ENCODE measurements around the gene STK32B. TPM values are rescaled to one million over a fixed set of nuclear protein-coding genes. Genes with fewer than 3 reads are reported as not detected.

Gene STK32B
- total and polyA plus RNA-seq, 9 donors: 0.35 to 3.0 (median 1.2) TPM

DNA sequence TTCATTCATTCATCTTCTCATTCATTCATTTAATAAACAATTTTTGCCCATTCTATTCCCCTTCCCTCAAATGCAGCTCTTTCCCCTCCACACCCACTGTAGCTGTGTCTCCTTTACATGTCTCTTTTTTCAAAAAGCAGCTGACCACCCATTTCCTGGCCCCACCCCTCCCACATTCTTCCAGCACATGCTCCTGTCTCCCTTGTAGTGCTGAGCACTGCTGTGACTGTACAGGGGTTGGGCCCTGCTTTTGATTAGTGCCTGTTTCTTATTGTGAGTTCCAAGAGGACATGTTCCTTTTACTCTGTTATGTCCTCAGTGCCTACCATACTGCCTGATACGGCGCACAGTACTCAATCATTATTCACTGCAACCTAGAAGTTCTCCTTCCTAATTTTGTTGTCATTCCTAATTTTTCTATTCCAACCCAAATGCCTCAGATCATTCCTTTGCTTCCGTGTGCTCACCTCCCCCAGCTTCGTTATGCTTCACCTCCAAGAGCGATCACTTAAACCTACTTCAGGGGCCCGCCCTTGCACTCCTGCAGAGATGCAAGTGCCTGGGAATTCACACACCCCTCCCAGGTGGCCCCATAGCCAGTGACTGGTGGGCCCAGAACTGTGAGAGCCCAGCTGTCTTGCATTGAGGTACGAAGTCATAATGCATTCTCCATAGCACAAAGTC is 152.2 kb downstream of the STK32B start:
- 57 to 64% (median 62%) methylated on average over 7 of the region's 7 CpGs for WGBS, 3 donors
- intact Hi-C loops (cut with DNase I): no loop called here
- no peaks in the 10 kb centered on the region for H3K36me3 ChIP-seq
- no peaks in the 10 kb centered on the region for H3K27me3 ChIP-seq
- H3K4me3 ChIP-seq: no peak overlapping the region
- H3K27ac ChIP-seq: no peak overlapping the region
- H3K4me1 ChIP-seq (ENCODE audit: insufficient read depth): no peaks in the 10 kb centered on the region
- TF ChIP-seq POLR2A (IDR thresholded peaks at IDR 0.05): no peak
- no peak for TF ChIP-seq CTCF (IDR thresholded peaks at IDR 0.05)
- no peak for TF ChIP-seq EP300 (IDR thresholded peaks at IDR 0.05)
- no peak for DNase-seq
- no peaks in the 10 kb centered on the region for H3K9me3 ChIP-seq

DNA sequence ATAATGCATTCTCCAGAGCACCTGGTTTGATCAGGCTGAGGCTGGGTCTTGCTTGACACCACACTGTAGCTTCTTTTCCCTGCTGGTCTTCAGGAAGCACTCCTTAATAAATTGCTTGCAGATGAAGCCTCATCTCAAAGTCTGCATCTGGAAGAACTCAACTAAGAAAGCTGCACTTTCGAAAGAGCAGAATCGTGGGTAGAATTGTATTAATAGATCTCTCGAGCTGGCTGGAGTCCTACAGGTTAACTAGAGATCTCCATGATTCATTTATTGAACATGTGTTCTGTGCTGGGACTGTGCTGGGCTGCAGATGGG is 152.7 kb downstream of the STK32B start:
- no peak overlapping the region for H3K4me3 ChIP-seq
- WGBS, 3 donors: 44 to 68% (median 65%) methylated on average over 3 of the region's 3 CpGs
- H3K4me1 ChIP-seq (ENCODE audit: insufficient read depth): no peaks in the 10 kb centered on the region
- intact Hi-C loops (cut with DNase I): no loop called here
- H3K27me3 ChIP-seq: no peaks in the 10 kb centered on the region
- no peak for DNase-seq
- TF ChIP-seq POLR2A (IDR thresholded peaks at IDR 0.05) (no peak), CTCF (IDR thresholded peaks at IDR 0.05) (no peak), EP300 (IDR thresholded peaks at IDR 0.05) (no peak)
- H3K9me3 ChIP-seq: no peaks in the 10 kb centered on the region
- no peak overlapping the region for H3K27ac ChIP-seq
- no peaks in the 10 kb centered on the region for H3K36me3 ChIP-seq

DNA sequence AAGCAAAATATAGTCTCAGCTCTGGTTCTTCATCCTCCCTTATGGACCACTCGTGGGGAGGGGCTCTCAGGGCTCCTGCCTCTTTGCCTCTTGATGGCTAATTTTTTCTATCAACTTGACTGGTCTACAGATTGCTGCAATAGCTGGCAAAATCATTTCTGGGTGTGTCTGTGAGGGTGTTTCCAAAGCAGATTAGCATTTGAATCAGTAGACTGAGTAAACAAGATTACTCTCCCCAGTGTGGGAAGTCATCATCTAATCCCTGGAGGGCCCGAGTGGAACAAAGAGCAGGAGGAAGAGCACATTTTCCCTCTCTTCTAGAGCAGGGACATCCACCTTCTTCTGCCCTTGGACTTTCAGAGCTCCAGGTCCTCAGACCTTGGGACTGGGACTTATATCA is 153.5 kb downstream of the STK32B start:
- H3K27me3 ChIP-seq: no peaks in the 10 kb centered on the region
- no peak overlapping the region for H3K4me3 ChIP-seq
- H3K27ac ChIP-seq: no peak overlapping the region
- no peaks in the 10 kb centered on the region for H3K36me3 ChIP-seq
- TF ChIP-seq EP300 (IDR thresholded peaks at IDR 0.05) (no peak), CTCF (IDR thresholded peaks at IDR 0.05) (no peak)
- 43 to 58% (median 43%) methylated on average over 2 of the region's 2 CpGs for WGBS, 3 donors
- no peaks in the 10 kb centered on the region for H3K9me3 ChIP-seq
- no peaks in the 10 kb centered on the region for H3K4me1 ChIP-seq (ENCODE audit: insufficient read depth)
- intact Hi-C loops (cut with DNase I): no loop called here
- no peak for DNase-seq

GRCh38 chr4:5206016-5206790 is 154.9 kb downstream of the STK32B start:
- H3K9me3 ChIP-seq: no peaks in the 10 kb centered on the region
- 21 to 36% (median 28%) methylated on average over 9 of the region's 9 CpGs for WGBS, 3 donors
- intact Hi-C loops (cut with DNase I): no loop called here
- H3K4me3 ChIP-seq: no peak overlapping the region
- no peak overlapping the region for H3K27ac ChIP-seq
- TF ChIP-seq CTCF (IDR thresholded peaks at IDR 0.05) (no peak), EP300 (IDR thresholded peaks at IDR 0.05) (no peak), POLR2A (IDR thresholded peaks at IDR 0.05) (no peak)
- no peaks in the 10 kb centered on the region for H3K27me3 ChIP-seq
- DNase-seq: no peak
- H3K4me1 ChIP-seq (ENCODE audit: insufficient read depth): no peaks in the 10 kb centered on the region
- H3K36me3 ChIP-seq: no peaks in the 10 kb centered on the region
